M059J (cell line): ENCODE measurements around the gene SBF2. TPM values are rescaled to one million over a fixed set of nuclear protein-coding genes. Genes with fewer than 3 reads are reported as not detected.

Experiments used
- DNase-seq: peaks from one replicate; pipeline ENCODE4 v3.0.0-alpha.2; 2012; ENCODE audit warnings: low read depth
- total RNA-seq: library from RNA; depleted of rRNA; stranded (reverse); fragments of >200 nt; shearing (Covaris generic); gene quantifications from 2 replicates; pipeline ENCODE4 v1.2.3, GENCODE V29; 2014

Gene SBF2
- total RNA-seq, 1 experiment from 2014 or later: 30.5 TPM

DNA sequence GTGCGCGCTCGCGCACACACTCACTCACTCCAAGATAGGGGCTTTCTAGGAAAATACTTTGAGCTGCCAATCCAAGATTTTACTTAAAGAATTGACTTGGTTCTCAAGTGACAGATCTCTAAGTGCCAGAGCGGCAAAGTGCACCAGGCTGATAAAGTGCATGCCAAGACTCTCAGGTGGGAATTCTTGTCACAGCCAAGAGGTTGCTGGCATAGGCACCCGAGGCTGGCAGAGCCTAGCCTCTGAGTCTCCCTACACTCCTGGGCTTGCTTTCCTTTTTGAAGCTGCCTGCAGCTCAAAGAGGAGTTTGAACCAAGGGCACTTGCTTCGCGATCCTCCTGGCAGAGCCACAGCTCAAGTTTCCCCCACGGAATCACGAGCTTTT lies 8.3 kb upstream of the SBF2 start:
- no peak for DNase-seq

DNA sequence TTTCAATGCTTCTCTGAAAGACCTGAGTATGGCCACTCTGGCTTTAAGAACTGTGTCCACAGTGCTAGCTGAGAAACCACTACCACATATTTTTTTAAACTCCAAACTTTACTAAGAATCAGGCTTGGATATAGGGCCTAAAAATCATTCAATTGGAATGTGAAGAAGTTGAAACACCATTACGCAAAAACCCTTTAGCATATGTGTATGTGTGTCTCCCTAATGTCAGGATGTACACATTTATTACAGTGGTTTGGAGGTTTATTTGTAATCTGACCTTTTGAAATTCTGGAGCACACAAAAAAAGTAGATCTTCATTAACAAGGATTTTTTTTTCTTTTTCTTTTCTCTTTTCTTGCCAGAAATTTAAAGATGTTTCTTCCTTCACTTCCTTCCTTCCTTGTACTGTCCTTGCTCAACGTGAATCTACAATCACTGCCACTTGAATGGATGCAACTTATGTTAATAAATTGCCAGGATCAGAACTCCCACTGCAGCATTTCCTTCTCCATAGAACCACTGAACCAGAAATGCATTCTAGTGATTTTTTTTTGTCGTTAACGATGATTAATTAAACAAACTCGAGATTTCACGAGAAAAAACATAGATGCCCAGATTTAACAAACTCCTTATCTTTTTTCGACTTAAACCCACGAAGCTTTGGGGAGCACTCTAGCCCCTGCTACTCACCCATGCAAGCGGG lies 7.8 kb upstream of the SBF2 start:
- DNase-seq: peak; percentile 63

DNA sequence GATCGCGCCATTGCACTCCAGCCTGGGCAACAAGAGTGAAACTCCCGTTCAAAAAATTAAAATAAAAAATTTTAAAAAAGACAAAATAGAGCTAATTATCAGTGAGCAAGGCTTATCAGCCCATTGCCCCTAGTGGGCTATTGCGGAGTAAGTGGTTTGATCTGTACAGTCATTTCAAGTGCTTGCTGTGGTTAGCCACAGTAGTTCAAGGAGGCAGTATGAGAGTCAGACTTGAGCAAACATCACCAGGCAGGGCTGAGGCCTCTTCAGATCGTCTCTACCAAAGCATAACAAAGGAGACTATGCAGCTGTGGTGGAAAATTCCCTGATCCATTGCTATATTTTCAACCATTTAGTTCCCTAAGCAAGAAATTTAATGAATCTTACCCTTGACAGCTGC lies 4.3 kb upstream of the SBF2 start:
- peak; percentile 92 for DNase-seq

DNA sequence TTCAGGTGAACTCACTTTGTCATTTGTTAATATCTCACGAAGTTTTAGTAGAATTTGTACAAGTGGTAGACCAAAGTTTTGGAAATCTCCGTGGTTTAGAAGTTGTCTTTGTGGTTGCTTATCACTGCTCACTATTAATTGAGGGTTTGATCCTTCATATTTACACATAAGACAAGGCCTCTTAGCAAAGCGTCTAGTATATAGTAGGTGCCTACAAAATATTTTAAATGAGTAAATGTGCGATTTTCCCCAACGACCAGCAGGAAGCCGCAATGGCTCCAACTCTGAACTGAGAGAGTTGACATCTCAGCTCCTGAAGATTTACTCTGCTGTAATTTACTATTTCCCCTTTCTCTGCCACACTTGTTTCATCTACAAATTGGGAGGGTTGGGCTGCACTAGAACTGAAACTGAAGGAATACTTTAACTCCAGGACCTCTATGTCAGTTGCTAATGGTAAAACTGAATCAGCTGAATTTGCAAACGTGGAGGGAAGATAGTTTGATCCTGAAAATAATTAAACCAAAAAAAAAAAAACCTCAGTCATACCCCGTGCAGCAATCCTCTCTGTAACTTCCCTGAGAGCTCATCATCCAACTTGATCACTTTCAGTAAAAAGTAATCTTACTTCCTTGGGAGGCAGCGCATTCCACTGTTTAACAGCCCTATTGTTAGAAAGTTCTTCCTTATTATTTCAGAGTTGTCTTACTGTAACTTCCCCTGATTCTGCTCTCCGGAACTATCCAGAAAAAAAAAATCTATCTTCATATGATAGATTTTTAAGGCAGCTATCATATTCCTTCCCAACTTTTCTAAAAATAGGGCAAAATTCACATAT lies 1.3 kb upstream of the SBF2 start:
- DNase-seq: peak; percentile 32

DNA sequence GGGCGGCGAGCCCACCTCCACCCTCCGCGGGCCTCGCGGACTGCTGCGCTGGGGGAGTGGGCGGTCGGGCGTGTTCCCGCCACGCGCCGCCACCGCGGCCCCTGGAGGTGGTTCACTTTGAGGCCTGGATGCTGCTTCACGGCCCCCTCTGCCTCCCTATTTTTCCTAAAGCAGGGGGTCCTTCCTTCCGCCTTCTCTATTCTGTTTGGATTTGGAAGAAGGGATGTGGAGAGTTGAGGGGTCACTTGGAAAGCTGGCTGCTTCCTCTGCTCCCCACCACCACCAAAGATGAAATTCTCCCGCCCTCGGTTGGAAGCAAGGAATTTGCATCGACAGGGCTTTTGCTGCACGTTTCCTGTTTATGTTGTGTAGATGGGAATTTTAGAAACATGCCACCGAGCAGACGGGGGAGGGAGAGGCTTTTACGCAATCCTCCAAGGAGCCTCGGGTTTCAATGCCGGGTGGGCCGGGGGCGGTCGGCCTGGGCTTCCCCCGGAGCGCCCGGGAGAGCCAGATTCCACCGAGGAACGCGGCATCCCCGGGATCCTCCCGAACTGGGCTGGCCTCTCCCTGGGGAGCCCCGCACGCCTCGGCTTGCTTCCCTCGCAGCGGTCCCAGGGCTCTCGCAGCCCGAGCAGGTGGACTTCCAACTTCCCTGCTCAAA lies 403 bp upstream of the SBF2 start:
- peak; percentile 86 for DNase-seq

DNA sequence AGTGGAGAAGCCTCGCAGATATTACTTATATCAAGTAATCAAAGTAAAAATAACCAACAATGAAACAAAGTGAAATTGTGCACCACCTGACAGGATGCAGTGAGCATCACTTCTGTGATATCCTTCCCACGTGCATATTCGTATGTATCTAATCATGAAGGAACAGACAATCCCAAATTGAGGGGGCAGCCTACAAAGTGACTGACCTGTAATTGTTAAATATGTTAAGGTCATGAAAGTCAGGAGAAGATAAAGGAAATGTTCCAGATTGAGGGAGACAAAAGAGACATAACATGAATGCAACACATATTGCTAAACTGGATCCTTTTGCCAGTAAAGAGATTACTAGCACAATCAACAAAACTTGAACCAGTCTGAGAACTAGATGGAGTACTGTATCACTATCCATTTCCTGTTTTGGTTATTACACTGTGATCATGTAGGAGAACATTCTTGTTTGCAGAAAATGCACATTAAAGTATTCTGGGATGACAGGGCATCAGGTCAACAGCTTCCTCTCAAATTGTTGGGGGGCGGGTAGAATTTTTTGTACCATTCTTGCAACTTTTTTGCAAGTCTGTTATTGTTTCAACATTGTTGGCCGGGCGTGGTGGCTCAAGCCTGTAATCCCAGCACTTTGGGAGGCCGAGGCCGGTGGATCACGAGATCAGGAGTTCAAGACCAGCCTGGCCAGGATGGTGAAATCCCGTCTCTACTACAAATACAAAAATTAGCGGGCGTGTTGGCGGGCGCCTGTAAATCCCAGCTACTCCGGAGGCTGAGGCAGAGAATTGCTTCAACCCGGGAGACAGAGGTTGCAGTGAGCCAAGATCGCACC lies 2.0 kb downstream of the SBF2 start:
- DNase-seq: no peak

DNA sequence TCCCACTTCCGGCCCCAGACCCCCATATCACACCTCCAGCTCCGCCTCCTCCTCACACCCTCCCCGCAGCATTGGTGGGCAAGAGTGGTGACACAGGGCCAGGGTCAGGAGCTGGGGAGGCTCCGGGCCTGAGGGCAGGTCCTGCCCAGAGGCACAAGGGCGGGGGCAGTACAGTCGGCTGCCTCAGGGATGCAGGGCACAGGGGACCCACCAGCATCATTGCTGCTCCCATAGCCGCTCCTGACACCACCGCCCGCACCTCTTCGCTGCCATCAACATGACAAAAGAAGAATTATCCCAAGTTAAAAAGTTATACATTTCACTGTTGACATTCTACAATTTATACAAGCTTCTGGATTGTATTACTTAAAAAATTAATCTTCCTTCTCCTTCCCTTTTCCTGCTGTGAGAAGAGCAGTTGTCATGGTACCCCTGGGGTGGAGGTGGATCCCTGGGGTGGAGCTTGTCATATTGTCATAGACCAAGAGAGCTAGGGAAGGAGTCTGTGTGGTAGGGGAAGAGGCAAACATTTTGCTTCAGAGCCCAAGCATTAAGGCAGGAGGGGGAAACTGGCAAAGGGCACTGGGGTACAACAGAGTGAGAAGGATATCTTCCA lies 4.1 kb downstream of the SBF2 start:
- DNase-seq: no peak

DNA sequence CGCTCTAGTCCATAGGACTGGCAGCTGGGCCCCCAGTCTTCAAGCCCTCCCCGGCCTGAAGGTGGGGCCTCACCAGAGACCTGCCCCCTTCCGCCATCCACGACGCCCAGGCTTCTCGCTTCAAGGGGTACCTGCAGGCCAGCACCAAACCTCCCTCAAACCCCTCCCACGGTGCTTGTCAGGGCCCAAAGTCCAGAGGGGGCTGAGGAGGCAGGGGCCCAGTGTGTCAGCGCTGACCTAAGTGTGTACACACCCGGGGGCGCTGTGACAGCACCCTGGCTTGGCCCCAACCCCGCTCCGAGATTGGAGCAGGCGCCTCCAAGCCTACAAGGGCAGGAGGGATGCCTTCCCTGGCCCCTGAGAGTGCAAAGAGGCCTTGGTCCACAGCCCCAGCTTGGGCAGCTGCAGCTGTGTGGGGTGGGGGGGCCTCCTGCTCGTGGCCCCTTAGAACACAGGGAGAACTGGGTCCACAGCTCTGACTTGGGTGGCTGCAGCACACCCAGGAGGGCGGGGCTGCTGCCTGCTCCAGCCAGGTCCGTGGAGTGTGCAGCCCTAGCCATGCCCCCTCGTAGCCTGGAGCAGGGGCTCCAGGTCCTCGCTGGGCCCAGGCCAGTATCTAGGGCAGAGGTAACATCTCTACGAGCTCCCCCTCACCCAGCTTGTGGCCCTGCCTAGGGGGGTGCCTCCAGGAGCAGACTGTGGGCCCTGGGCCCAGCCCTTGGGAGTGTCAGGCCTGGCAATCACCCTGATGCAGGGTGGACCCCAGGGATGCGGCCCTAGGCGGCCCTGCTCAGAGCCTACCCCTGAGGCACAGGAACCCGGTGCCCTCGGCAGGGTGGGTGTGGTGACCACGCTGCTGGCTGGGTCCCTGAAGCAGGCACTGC lies 4.9 kb downstream of the SBF2 start:
- DNase-seq: no peak

DNA sequence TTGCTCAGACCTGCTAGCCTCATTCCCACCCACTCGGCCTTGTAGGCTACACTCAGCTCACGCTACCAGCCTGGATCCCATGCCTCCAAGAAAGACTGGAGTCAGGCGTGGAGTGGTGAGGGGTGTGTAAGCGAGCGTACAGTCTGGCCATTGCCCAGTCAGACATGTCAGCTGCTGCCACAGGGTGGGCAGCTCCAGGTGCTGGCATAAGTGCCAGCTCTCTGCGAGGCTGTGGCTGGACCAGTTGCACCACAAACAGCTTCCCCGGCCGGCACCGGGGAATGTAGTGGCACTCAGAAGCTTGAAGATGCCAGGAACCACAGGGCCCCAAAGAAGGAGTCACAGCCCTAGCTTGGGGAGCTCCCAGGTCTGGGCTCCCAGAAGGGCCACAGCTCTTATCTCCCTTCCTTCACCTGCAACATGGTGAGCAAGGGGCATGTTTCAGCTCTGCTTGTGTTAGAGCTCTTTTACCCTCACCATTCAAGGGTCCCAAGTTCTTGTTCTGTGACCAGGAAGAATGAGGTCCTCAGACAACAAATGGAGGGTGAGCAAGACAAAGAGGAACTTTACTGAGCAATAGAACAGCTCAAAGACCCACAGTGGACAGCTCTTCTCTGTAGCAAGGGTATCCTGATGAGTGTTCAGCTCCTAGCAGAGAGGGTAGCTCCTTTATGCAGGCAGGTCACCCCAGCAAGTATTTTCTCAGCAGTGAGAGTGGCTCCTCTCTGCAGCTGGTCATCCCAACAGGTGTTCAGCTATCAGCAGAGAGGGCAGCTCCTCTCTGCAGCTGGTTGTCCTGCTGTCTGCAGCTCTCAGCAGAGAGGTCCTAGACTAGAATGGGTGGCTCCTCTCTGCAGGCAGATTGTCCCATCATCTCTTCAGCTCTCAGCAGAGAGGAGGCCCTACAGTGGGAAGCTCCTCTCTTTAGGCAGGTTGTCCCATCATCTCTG lies 6.0 kb downstream of the SBF2 start:
- DNase-seq: no peak

DNA sequence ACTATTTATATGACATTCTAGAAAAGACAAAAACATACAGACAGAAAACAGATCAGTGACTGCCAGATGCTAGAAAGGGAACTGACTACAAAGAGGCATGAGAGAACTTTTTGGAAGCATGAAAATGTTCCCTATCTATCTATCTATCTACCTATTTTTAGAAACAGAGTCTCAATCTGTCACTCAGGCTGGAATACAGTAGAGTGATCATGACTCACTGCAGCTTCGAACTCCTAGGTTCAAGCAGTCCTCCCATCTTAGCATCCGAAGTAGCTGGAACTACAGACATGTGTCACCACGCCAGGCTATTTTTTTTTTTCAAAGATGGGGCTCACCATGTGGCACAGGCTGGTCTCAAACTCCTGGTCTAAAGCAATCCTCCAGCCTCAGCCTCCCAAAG lies 6.9 kb downstream of the SBF2 start:
- peak; percentile 70 for DNase-seq

DNA sequence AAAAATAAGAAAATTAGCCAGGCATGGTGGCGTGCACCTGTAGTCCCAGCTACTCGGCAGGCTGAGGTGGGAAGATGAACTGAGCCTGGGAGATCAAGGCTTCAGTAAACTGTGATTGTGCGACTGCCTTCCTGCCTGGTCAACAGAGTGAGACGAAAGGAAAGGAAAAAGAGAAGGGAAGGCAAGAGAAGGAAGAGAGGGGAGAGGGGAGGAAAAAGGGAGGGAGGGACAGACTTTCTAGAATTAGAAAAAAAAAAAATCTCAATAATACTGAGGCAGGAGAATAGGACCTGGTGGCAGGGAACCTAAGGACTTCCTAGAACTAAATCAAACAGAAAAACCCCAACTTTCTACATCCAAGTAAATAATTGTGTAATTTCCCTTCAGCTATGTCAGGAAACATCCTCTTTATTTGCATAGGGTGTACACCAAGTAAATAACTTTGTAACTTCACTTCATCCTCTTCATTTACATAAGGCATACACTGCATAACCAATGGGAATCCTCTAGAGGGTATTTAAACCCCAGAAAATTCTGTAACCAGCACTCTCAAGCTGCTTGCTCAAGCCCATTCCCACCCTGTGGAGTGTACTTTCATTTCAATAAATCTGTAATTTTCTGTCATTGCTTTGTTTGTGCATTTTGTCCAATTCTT lies 8.7 kb downstream of the SBF2 start:
- DNase-seq: no peak

DNA sequence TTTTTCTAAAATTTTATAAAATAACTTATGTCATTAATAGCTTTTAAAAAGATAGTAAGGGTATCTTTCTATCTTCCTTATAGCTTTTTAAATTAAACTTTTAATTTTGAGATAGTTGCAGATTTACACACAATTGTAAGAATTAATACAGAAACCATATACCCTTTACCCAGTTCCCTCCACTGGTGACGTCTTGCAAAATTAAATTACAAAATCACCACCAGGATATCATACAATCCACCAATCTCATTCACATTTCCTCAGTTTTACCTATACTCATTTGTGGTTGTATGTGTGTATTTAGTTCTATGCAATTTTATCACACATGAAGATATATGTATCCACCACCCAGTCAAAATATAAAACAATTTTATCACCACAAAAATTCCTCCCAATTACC lies 10.0 kb downstream of the SBF2 start:
- no peak for DNase-seq

DNA sequence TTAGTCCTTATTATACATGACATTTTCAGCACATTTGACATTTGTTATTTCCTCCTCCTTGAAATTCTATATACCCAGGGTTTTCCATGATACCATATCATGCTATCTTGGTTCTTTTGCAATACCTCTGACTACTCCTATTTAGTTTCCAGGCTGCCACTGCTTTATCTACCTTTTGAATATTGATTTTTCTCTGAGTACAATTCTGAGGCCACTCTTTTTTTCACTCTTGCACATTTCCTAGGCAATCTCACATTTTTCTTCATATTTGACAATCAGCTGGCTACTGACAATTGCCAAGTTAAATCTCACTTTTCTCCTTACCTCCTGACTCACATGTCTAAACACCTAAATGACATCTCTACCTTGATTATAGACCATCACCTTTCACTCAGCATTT lies 11.9 kb downstream of the SBF2 start:
- DNase-seq: no peak

DNA sequence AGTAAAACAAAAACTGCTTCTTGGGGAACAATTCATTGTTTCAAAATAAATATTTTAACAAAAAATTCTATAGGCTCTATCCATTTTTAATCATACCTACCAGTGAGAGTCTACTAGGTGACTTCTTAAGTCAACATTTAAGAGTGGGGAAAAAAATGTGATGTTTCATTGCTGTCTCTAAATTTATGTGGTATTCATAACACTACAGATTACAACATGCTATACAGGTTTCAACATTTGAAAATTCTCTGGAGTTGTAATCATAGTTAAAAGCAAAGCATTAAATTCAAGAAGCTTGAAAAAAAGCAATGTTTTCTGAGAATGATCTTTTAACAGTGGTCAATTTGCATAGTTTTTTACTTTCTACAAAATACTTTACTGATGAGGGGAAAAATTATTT lies 18.3 kb downstream of the SBF2 start:
- DNase-seq: no peak

DNA sequence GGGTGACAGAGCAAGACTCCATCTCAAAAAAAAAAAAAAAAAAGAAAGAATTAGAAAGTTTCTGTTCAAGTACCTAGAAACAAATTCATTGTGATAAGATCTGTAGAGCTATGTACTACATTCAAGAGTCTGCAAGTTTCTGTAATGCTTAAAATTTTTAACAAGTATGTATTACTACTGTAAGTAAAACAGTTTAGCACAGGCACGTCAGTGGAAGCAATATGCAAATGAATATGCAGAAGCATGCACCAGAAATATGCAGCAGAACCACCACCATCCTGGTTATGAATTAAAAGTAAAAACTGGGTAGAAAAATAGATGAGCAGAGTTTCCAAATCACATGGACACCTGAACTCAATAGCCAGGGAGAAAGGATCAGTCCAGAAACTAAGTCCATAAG lies 19.3 kb downstream of the SBF2 start:
- no peak for DNase-seq

DNA sequence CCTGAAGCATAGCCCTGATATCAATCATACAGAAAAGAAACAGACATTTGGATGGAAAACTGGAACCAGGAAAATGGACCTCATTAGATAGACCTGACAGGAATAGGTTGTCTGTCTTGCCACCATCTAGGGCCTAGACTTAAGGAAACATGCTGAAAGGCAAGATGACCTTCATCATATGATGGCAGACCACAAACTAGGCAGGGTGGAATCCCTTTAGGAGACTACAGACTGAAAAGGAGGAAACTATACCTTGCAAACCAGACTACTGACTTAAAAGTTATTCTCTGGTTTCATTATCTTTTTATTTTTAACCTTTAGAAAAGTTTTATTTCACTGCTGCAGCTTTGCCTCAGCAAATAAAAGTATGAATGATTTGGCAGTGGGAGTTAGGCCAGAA lies 20.3 kb downstream of the SBF2 start:
- no peak for DNase-seq

DNA sequence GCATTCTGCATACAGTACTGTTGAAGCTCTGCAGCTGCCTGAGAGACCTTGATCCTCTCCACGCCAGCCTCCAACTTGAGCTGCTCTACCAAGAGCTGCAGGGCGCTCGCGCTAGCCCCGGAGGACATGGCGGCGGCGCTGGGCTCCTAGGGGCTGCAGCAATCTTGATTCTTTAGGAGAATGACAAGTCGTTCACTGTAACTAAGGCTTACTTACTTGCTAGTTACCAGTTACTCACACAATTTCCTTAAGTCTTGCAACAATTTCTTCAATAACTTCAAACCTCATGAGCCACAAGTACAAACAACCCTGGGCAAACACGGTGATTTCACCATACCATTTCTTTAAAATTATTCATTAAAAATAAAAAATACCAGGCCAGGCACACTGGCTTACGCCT lies 21.9 kb downstream of the SBF2 start:
- no peak for DNase-seq

DNA sequence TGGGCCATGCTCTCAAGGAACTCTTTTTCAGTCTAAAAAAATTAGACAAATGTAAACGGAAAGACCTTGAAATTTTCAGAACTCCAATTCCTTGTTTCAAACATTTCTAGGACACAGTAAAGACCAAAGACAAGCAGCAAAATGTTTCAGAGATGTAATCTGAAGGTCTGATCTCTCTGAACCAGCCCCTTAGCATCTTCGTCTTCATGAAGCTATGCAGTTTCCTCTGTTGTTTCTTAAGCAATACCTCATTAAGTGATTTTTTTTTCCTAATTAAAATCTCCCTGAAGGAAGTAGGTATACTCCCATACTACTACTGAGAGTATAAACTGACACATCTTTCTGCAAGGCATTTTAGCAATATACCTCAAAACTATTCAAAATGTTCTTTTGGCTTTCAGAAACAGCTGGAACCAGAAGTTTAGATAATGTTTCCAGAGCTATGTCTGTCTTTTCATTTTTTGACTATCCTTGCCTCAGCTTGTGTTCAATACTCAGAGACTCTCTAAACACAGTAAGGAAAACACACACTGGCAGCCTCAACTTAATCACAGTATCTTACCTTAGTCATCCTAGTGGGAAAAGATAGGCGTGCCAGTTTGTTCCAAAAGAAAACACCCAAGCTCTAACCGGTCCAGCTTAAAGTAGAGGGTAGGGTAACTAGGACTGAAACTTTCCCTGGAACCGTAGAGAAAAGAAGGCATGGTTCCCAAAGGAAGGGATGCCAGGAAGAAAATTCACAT lies 25.1 kb downstream of the SBF2 start:
- DNase-seq: no peak
